CD14-positive monocyte (primary cell): Measurements from ENCODE around the gene ADGRF4. TPM values are rescaled to one million over a fixed set of nuclear protein-coding genes. Genes with fewer than 3 reads are reported as not detected.

Experiments
- DNase-seq, 3 donors: peaks; one replicate each; pipeline ENCODE4 v3.0.0-alpha.2; 2011 to 2022
- H2AFZ ChIP-seq: 2 replicates; pipeline ENCODE4 v1.6.0; 2012; ENCODE audit warnings: mild to moderate bottlenecking, low read depth, low read length, inconsistent platforms; ENCODE audit not compliant: insufficient read depth, poor library complexity, severe bottlenecking
- H3K27ac ChIP-seq, 2 donors: 1 replicate in 1 of 2; 2 replicates in 1 of 2; pipeline ENCODE4 v1.5.1; 2012 to 2013; ENCODE audit warnings: low read length in 2 of 2, control low read depth in 1 of 2, inconsistent platforms in 1 of 2, low read depth in 1 of 2, mild to moderate bottlenecking in 1 of 2
- H3K27me3 ChIP-seq, 2 donors: one replicate each; pipeline versions ENCODE4 v1.6.0 to v1.6.1; 2011 to 2013; ENCODE audit warnings: low read length in 2 of 2; ENCODE audit not compliant: control insufficient read depth in 2 of 2, insufficient read depth in 2 of 2
- H3K36me3 ChIP-seq, 2 donors: replicated peaks in 1 of 2; 1 replicate in 1 of 2; 2 replicates in 1 of 2; pipeline versions ENCODE4 v1.5.1 to v1.6.1; 2012 to 2013; ENCODE audit warnings: low read length in 2 of 2, control low read depth in 1 of 2, inconsistent platforms in 1 of 2, mild to moderate bottlenecking in 1 of 2; ENCODE audit not compliant: insufficient read depth in 2 of 2, control insufficient read depth in 1 of 2
- H3K4me1 ChIP-seq, 2 donors: 1 replicate in 1 of 2; 2 replicates in 1 of 2; pipeline versions ENCODE4 v1.5.1 to v1.6.1; 2012 to 2013; ENCODE audit warnings: low read length in 2 of 2, control low read depth in 1 of 2, inconsistent platforms in 1 of 2, mild to moderate bottlenecking in 1 of 2, moderate library complexity in 1 of 2; ENCODE audit not compliant: insufficient read depth in 2 of 2, control insufficient read depth in 1 of 2
- H3K4me2 ChIP-seq: replicated peaks from 2 replicates; pipeline ENCODE3; 2012; ENCODE audit warnings: low read length, moderate library complexity, mild to moderate bottlenecking; ENCODE audit not compliant: poor library complexity, severe bottlenecking; ENCODE audit errors: extremely low read depth
- H3K4me3 ChIP-seq, 3 experiments: fragments of 200-600 bp in 1 of 3; sonication (generic) in 1 of 3; replicated peaks in 1 of 3; 1 replicate in 2 of 3; 2 replicates in 1 of 3; pipeline ENCODE4 v1.5.1; 2011 to 2013; ENCODE audit warnings: low read length in 3 of 3, mild to moderate bottlenecking in 3 of 3, control low read depth in 2 of 3, low read depth in 2 of 3, inconsistent platforms in 1 of 3, moderate library complexity in 1 of 3
- H3K79me2 ChIP-seq: 2 replicates; pipeline ENCODE4 v1.6.0; 2012; ENCODE audit warnings: mild to moderate bottlenecking, control low read depth, inconsistent platforms, low read length, moderate library complexity; ENCODE audit not compliant: insufficient read depth
- H3K9ac ChIP-seq: 2 replicates; pipeline ENCODE4 v1.6.0; 2017; ENCODE audit warnings: low read length, mild to moderate bottlenecking; ENCODE audit not compliant: insufficient read depth, poor library complexity, severe bottlenecking
- H3K9me3 ChIP-seq, 2 donors: replicated peaks in 1 of 2; 1 replicate in 1 of 2; 2 replicates in 1 of 2; pipeline versions ENCODE4 v1.5.1 to v1.6.1; 2012 to 2013; ENCODE audit warnings: low read length in 2 of 2, control low read depth in 1 of 2; ENCODE audit not compliant: control insufficient read depth in 1 of 2, insufficient read depth in 1 of 2
- H4K20me1 ChIP-seq: 2 replicates; pipeline ENCODE4 v1.6.0; 2012; ENCODE audit warnings: mild to moderate bottlenecking, low read length, control low read depth, moderate library complexity; ENCODE audit not compliant: insufficient read depth
- H3K27ac Mint-ChIP-seq, 7 donors: one replicate each; pipeline ENCODE4 v1.8.0; 2020; ENCODE audit warnings: mild to moderate bottlenecking in 7 of 7, mixed read lengths in 7 of 7, moderate library complexity in 6 of 7, inconsistent platforms in 2 of 7
- H3K27me3 Mint-ChIP-seq, 3 donors: one replicate each; pipeline ENCODE4 v1.8.0; 2021 to 2022; ENCODE audit warnings: low read depth in 3 of 3, mild to moderate bottlenecking in 3 of 3, mixed read lengths in 3 of 3, moderate library complexity in 3 of 3, inconsistent platforms in 1 of 3
- H3K36me3 Mint-ChIP-seq, 2 donors: one replicate each; pipeline ENCODE4 v1.8.0; 2020; ENCODE audit warnings: mixed read lengths in 2 of 2, inconsistent platforms in 1 of 2, mild to moderate bottlenecking in 1 of 2
- H3K4me1 Mint-ChIP-seq: one replicate; pipeline ENCODE4 v1.8.0; 2020; ENCODE audit warnings: mild to moderate bottlenecking, mixed read lengths
- H3K4me3 Mint-ChIP-seq, 2 donors: one replicate each; pipeline ENCODE4 v1.8.0; 2020; ENCODE audit warnings: mild to moderate bottlenecking in 2 of 2, mixed read lengths in 2 of 2, moderate library complexity in 1 of 2
- H3K9me3 Mint-ChIP-seq, 7 donors: one replicate each; pipeline ENCODE4 v1.8.0; 2020 to 2022; ENCODE audit warnings: mixed read lengths in 7 of 7, mild to moderate bottlenecking in 6 of 7, moderate library complexity in 6 of 7, inconsistent platforms in 2 of 7
- WGBS: methylation state at CpG from one replicate; pipeline ENCODE4 v1.1.5; 2013; ENCODE audit warnings: missing lambda C conversion rate; ENCODE audit not compliant: insufficient coverage; 5-methylcytosine and 5-hydroxymethylcytosine counted together
- intact Hi-C, 2 donors: fragments of 100-400 bp; cut with micrococcal nuclease; formaldehyde crosslinking; loops; one replicate each; pipeline versions ENCODE4 v1.15.0 to v1.15.1; 2023
- polyA plus RNA-seq, 3 donors: library from polyadenylated mRNA; depleted of rRNA in 1 of 3; unstranded in 2 of 3; stranded (reverse) in 1 of 3; fragments of 300-500 nt in 2 of 3; fragments of >200 nt in 1 of 3; fragmentation: Illumina TruSeq in 2 of 3; gene quantifications; 1 replicate in 2 of 3; 2 replicates in 1 of 3; pipeline ENCODE4 v1.2.3, GENCODE V29; 2012 to 2021
- TF ChIP-seq, protein P1 (sequence below): fragments of 200-600 bp; IDR thresholded peaks from one replicate; pipeline ENCODE4 v1.8.0; 2022; ENCODE audit warnings: antibody characterized with exemption, mild to moderate bottlenecking

ADGRF4 gene
- polyA plus RNA-seq, 3 donors, result not detected

GRCh38 chr6:47671777-47672176, 26.6 kb upstream of the ADGRF4 start:
- no peak overlapping the region for H3K9ac ChIP-seq
- no peaks in the 10 kb centered on the region for H3K4me1 ChIP-seq
- H4K20me1 ChIP-seq, result no peaks in the 10 kb centered on the region
- H3K27me3 ChIP-seq, result no peaks in the 10 kb centered on the region
- TF ChIP-seq, protein P1, sequence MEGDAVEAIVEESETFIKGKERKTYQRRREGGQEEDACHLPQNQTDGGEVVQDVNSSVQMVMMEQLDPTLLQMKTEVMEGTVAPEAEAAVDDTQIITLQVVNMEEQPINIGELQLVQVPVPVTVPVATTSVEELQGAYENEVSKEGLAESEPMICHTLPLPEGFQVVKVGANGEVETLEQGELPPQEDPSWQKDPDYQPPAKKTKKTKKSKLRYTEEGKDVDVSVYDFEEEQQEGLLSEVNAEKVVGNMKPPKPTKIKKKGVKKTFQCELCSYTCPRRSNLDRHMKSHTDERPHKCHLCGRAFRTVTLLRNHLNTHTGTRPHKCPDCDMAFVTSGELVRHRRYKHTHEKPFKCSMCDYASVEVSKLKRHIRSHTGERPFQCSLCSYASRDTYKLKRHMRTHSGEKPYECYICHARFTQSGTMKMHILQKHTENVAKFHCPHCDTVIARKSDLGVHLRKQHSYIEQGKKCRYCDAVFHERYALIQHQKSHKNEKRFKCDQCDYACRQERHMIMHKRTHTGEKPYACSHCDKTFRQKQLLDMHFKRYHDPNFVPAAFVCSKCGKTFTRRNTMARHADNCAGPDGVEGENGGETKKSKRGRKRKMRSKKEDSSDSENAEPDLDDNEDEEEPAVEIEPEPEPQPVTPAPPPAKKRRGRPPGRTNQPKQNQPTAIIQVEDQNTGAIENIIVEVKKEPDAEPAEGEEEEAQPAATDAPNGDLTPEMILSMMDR, result no peak
- Mint-ChIP-seq H3K36me3 (no peaks in the 10 kb centered on the region), H3K27ac (no peak overlapping the region), H3K4me3 (no peak overlapping the region), H3K27me3 (peaks cover 0 to 7% (median 0%) of the 10 kb centered on the region in 3 donors), H3K4me1 (no peaks in the 10 kb centered on the region), H3K9me3 (peaks cover 0 to 3% (median 0%) of the 10 kb centered on the region in 7 donors)
- no peak overlapping the region for H3K4me3 ChIP-seq
- no CpG with 5 or more reads among the region's 1 CpG for WGBS
- intact Hi-C loops, result no loop called here
- no peaks in the 10 kb centered on the region for H3K36me3 ChIP-seq
- no peaks in the 10 kb centered on the region for H3K9me3 ChIP-seq
- H2AFZ ChIP-seq, result no peak overlapping the region
- H3K4me2 ChIP-seq, result no peak overlapping the region
- no peak overlapping the region for H3K27ac ChIP-seq
- H3K79me2 ChIP-seq, result no peaks in the 10 kb centered on the region
- no peak for DNase-seq

DNA sequence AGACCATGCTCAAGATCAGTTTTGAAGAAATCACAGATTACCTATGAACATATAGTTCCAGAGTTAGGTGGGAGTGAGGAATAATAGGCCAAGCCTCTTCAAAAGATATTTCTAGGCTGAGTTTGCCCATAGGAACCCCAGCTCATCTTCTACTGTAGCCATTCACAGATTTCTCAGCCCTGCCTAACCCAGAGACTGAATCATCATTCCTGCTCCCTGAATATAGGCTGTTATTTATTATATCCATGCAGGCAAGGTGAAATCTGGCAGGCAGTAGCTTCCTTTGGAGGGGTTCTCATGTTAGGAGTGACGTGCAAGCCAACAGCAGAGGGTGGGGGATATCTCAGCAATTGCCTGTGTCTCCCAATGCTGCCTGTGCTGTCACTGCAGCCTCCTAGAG, 25.6 kb upstream of the ADGRF4 start:
- Histone ChIP-seq H3K27ac (no peak overlapping the region), H3K4me1 (no peaks in the 10 kb centered on the region), H2AFZ (no peak overlapping the region), H3K4me3 (no peak overlapping the region), H3K4me2 (no peak overlapping the region), H3K27me3 (no peaks in the 10 kb centered on the region), H3K36me3 (no peaks in the 10 kb centered on the region), H3K79me2 (no peaks in the 10 kb centered on the region), H3K9ac (no peak overlapping the region), H4K20me1 (no peaks in the 10 kb centered on the region), H3K9me3 (no peaks in the 10 kb centered on the region)
- intact Hi-C loops, result no loop called here
- peaks cover 0 to 3% (median 0%) of the 10 kb centered on the region in 7 donors for H3K9me3 Mint-ChIP-seq
- 86% methylated on average over 1 of the region's 1 CpG for WGBS
- H3K27me3 Mint-ChIP-seq, result peaks cover 0 to 7% (median 0%) of the 10 kb centered on the region in 3 donors
- TF ChIP-seq, protein P1, result no peak
- no peaks in the 10 kb centered on the region for H3K36me3 Mint-ChIP-seq
- DNase-seq, result no peak
- no peak overlapping the region for H3K27ac Mint-ChIP-seq
- no peaks in the 10 kb centered on the region for H3K4me1 Mint-ChIP-seq
- H3K4me3 Mint-ChIP-seq, result no peak overlapping the region
